CD8-positive, alpha-beta memory T cell (primary cell): ENCODE results near the gene NRN1L. TPM values are rescaled to one million over a fixed set of nuclear protein-coding genes. Genes with fewer than 3 reads are reported as not detected.
"Not testable (repeated sequence)": the region's sequence is repeated elsewhere in the genome, so short reads cannot be mapped to it uniquely, and the experiment has no call there.

ENCODE experiments used
- CTCF ChIA-PET: fragments of 350-600 bp; sonication (Branson Sonifier 250); formaldehyde crosslinking; loops from one replicate; lab custom pipeline; 2021; ENCODE audit warnings: antibody characterized with exemption; lab: Charles Lee
- POLR2A ChIA-PET: fragments of 350-600 bp; sonication (Branson Sonifier 250); formaldehyde crosslinking; loops from one replicate; lab custom pipeline; 2021; ENCODE audit warnings: antibody characterized with exemption; lab: Charles Lee
- DNase-seq, 5 donors: peaks; one replicate each; pipeline versions ENCODE4 v3.0.0 to v3.0.0-alpha.2; 2020 to 2022; ENCODE audit warnings: mixed read lengths in 1 of 5
- H3K27ac ChIP-seq: one replicate; pipeline ENCODE4 v1.7.0; 2013; ENCODE audit warnings: low read depth, mild to moderate bottlenecking, low read length, moderate library complexity
- H3K27me3 ChIP-seq: 2 replicates; pipeline ENCODE4 v1.7.0; 2013; ENCODE audit warnings: low read length, mild to moderate bottlenecking; ENCODE audit not compliant: insufficient read depth, poor library complexity, severe bottlenecking
- H3K36me3 ChIP-seq: 2 replicates; pipeline ENCODE4 v1.7.0; 2013; ENCODE audit warnings: mild to moderate bottlenecking, low read length, moderate library complexity; ENCODE audit not compliant: insufficient read depth
- H3K4me1 ChIP-seq: 2 replicates; pipeline ENCODE4 v1.7.0; 2013; ENCODE audit warnings: mild to moderate bottlenecking, low read length, moderate library complexity; ENCODE audit not compliant: insufficient read depth
- H3K4me3 ChIP-seq: 2 replicates; pipeline ENCODE4 v1.7.0; 2013; ENCODE audit warnings: mild to moderate bottlenecking, low read length
- H3K9me3 ChIP-seq: 2 replicates; pipeline ENCODE4 v1.7.0; 2013; ENCODE audit warnings: mild to moderate bottlenecking, low read length
- H3K27ac Mint-ChIP-seq, 8 donors: one replicate each; pipeline ENCODE4 v1.8.0; 2020 to 2021; ENCODE audit warnings: mixed read lengths in 8 of 8, mild to moderate bottlenecking in 6 of 8, inconsistent platforms in 3 of 8, moderate library complexity in 3 of 8
- H3K27me3 Mint-ChIP-seq, 2 donors: one replicate each; pipeline ENCODE4 v1.8.0; 2020 to 2021; ENCODE audit warnings: mixed read lengths in 2 of 2, mild to moderate bottlenecking in 1 of 2, moderate library complexity in 1 of 2
- H3K36me3 Mint-ChIP-seq, 3 donors: one replicate each; pipeline ENCODE4 v1.8.0; 2020 to 2021; ENCODE audit warnings: mixed read lengths in 3 of 3, inconsistent platforms in 1 of 3, mild to moderate bottlenecking in 1 of 3
- H3K4me1 Mint-ChIP-seq, 3 donors: one replicate each; pipeline ENCODE4 v1.8.0; 2020 to 2021; ENCODE audit warnings: mixed read lengths in 3 of 3, inconsistent platforms in 1 of 3, mild to moderate bottlenecking in 1 of 3
- H3K4me3 Mint-ChIP-seq, 7 donors: one replicate each; pipeline ENCODE4 v1.8.0; 2020 to 2021; ENCODE audit warnings: mixed read lengths in 7 of 7, mild to moderate bottlenecking in 6 of 7, moderate library complexity in 4 of 7, inconsistent platforms in 2 of 7
- H3K9me3 Mint-ChIP-seq, 5 donors: one replicate each; pipeline ENCODE4 v1.8.0; 2020 to 2022; ENCODE audit warnings: mixed read lengths in 5 of 5, mild to moderate bottlenecking in 3 of 5, moderate library complexity in 2 of 5, inconsistent platforms in 1 of 5
- polyA plus RNA-seq: library from polyadenylated mRNA; unstranded; fragments of 300-500 nt; fragmentation: Illumina TruSeq; gene quantifications from one replicate; pipeline ENCODE4 v1.2.3, GENCODE V29; 2021
- total RNA-seq, 2 experiments: library from RNA; stranded (reverse); gene quantifications; one replicate each; pipeline ENCODE4 v1.2.3, GENCODE V29; 2021

Gene NRN1L
- total and polyA plus RNA-seq, 3 experiments from 2014 or later = 0.83 to 0.97 TPM; not detected in 1

DNA sequence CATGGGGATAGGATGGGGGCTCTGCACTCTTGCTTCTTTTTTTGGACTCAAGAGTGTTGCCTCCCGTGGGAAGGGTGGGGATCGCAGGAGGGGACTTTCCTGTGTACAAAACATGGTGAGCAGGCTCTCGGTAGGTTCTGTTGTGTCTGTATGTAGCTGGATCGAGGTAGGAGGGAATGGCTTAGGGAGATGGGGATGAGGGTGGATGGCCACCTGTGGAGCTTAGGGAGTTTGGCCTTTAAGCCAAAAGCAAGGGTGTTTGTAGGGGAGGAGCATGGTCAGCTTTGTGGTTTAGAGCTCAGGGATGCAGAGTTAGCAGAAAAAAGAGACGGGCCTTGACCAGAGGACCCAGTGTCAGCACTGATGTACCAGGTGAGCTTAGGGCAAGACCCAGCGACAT lies 22.8 kb upstream of the NRN1L start:
- H3K4me3 ChIP-seq = no peak overlapping the region
- H3K4me1 ChIP-seq = peaks cover 18% of the 10 kb centered on the region
- ChIA-PET POLR2A (no interaction called here), CTCF (interaction anchor here (0.7 to 3.0 kb wide), 8 partner anchors 12 to 368 kb away, joined by 3 to 16 read pairs (median 3); no protein-coding TSS in a partner anchor)
- peaks cover 22 to 29% (median 26%) of the 10 kb centered on the region in 3 donors for H3K4me1 Mint-ChIP-seq
- H3K27ac Mint-ChIP-seq = peak overlapping the region in 3 of 8 donors; percentile 53 to 78 (median 60)
- H3K27ac ChIP-seq = no peak overlapping the region
- H3K9me3 Mint-ChIP-seq = no peaks in the 10 kb centered on the region
- no peaks in the 10 kb centered on the region for H3K9me3 ChIP-seq
- no peak for DNase-seq
- H3K4me3 Mint-ChIP-seq = no peak overlapping the region
- H3K36me3 ChIP-seq = no peaks in the 10 kb centered on the region
- peaks cover 0 to 36% (median 0%) of the 10 kb centered on the region in 3 donors for H3K36me3 Mint-ChIP-seq
- no peaks in the 10 kb centered on the region for H3K27me3 Mint-ChIP-seq
- no peaks in the 10 kb centered on the region for H3K27me3 ChIP-seq

- no peaks in the 10 kb centered on the region for H3K9me3 ChIP-seq
- POLR2A ChIA-PET = no interaction called here
- H3K4me3 ChIP-seq = no peak overlapping the region
- Mint-ChIP-seq H3K27ac (peak overlapping the region in 3 of 8 donors; percentile 12 to 68 (median 60)), H3K4me1 (peaks cover 11 to 18% (median 16%) of the 10 kb centered on the region in 3 donors), H3K27me3 (no peaks in the 10 kb centered on the region), H3K36me3 (peaks cover 0 to 39% (median 0%) of the 10 kb centered on the region in 3 donors), H3K4me3 (no peak overlapping the region), H3K9me3 (no peaks in the 10 kb centered on the region)
- DNase-seq = no peak
- no peaks in the 10 kb centered on the region for H3K27me3 ChIP-seq
- peaks cover 8% of the 10 kb centered on the region for H3K4me1 ChIP-seq
- peaks cover 4% of the 10 kb centered on the region for H3K36me3 ChIP-seq
- H3K27ac ChIP-seq = no peak overlapping the region
- CTCF ChIA-PET = interaction anchor here (0.7 to 3.0 kb wide), 5 partner anchors 21 to 191 kb away, joined by 3 to 16 read pairs (median 4); no protein-coding TSS in a partner anchor
Observed at GRCh38 chr16:67862623-67863583, 21.8 kb upstream of the NRN1L start.

DNA sequence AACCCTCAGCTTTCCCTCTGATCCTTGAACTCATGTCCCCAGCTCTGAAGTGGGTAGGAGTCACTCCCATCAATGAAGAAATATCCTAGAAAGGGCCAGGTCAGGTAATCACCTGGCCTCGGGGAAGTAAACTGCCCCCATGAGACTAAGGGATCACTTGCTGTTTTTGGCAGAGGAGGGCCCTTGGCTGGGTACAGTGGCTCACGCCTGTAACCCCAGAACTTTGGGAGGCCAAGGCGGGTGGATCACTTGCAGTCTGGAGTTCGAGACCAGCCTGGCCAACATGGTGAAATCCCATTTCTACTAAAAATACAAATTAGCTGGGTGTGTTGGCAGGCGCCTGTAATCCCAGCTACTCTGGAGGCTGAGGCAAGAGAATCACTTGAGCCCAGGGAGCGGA lies 20.6 kb upstream of the NRN1L start:
- H3K4me1 Mint-ChIP-seq, H3K27me3 Mint-ChIP-seq: not testable (repeated sequence)

DNA sequence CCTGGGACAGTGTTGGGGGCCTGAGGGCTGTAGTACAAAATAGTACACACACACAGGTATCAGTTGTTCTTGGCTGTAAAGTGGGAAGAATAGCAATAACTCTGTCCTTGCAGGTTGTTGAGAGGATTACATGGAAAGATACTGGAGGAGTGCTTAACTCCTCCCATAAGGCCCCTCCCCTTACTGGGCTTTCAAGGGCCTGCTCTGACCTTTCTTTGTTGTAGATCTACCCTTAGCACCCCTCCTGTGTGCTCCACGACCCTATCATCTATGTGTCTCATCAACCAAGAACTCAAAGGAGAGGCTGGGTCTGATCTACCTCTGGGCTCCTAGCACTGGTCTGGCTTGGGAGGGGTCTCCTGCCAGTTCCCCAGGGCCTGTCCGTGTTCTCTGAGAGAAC lies 20.1 kb upstream of the NRN1L start:
- Mint-ChIP-seq H3K4me1 (peaks cover 5 to 7% (median 6%) of the 10 kb centered on the region in 3 donors), H3K9me3 (no peaks in the 10 kb centered on the region), H3K27ac (peak overlapping the region in 5 of 8 donors; percentile 13 to 61 (median 23)), H3K4me3 (no peak overlapping the region), H3K36me3 (peaks cover 0 to 49% (median 0%) of the 10 kb centered on the region in 3 donors), H3K27me3 (no peaks in the 10 kb centered on the region)
- ChIA-PET POLR2A (no interaction called here), CTCF (interaction anchor here (1.2 to 1.8 kb wide), 4 partner anchors 23 to 344 kb away, joined by 3 to 5 read pairs (median 4); no protein-coding TSS in a partner anchor)
- no peak overlapping the region for H3K27ac ChIP-seq
- no peaks in the 10 kb centered on the region for H3K9me3 ChIP-seq
- peaks cover 6% of the 10 kb centered on the region for H3K36me3 ChIP-seq
- no peaks in the 10 kb centered on the region for H3K4me1 ChIP-seq
- H3K4me3 ChIP-seq = no peak overlapping the region
- DNase-seq = no peak
- H3K27me3 ChIP-seq = no peaks in the 10 kb centered on the region

More for the DNA sequence above, 20.6 kb upstream of the NRN1L start:
- H3K36me3 Mint-ChIP-seq = peaks cover 0 to 47% (median 0%) of the 10 kb centered on the region in 3 donors
- H3K4me3 ChIP-seq, H3K27me3 ChIP-seq, H3K9me3 Mint-ChIP-seq, H3K4me1 ChIP-seq, DNase-seq, H3K27ac Mint-ChIP-seq, POLR2A ChIA-PET, H3K36me3 ChIP-seq, H3K27ac ChIP-seq, H3K4me3 Mint-ChIP-seq, H3K9me3 ChIP-seq: not testable (repeated sequence)
- CTCF ChIA-PET = interaction anchor here (1.4 to 3.0 kb wide), 2 partner anchors 30 to 47 kb away, joined by 3 to 16 read pairs; no protein-coding TSS in a partner anchor

DNA sequence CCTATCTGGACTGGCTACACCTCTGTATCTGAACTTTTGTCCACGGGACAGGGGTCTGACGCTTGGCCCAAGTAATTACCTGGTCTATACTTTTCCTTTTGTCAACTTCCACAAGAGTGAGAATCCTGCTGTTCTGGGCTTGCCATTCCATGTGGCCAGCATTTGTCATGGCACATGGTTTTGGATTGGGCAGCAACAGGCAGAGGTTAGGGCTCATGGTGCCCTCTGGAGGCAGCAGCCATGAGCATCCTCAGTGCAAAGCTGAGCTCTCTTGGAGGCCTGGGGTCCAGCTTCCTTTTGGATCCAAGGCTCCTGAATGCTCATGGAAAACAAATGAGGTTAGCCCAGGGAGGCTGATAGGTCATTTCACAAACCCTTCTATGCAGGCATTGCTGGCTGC lies 19.4 kb upstream of the NRN1L start:
- peaks cover 0 to 56% (median 2%) of the 10 kb centered on the region in 3 donors for H3K36me3 Mint-ChIP-seq
- peak overlapping the region in 1 of 8 donors; percentile 38 for H3K27ac Mint-ChIP-seq
- Histone ChIP-seq H3K36me3 (peaks cover 6% of the 10 kb centered on the region), H3K4me1 (no peaks in the 10 kb centered on the region), H3K9me3 (no peaks in the 10 kb centered on the region), H3K27ac (no peak overlapping the region), H3K4me3 (no peak overlapping the region), H3K27me3 (no peaks in the 10 kb centered on the region)
- CTCF ChIA-PET = interaction anchor here (0.8 to 1.8 kb wide), 5 partner anchors 24 to 344 kb away, joined by 3 to 5 read pairs (median 4); no protein-coding TSS in a partner anchor
- no peaks in the 10 kb centered on the region for H3K9me3 Mint-ChIP-seq
- POLR2A ChIA-PET = no interaction called here
- H3K27me3 Mint-ChIP-seq = no peaks in the 10 kb centered on the region
- no peak for DNase-seq
- H3K4me3 Mint-ChIP-seq = no peak overlapping the region
- peaks cover 5 to 7% (median 6%) of the 10 kb centered on the region in 3 donors for H3K4me1 Mint-ChIP-seq

- H3K36me3 ChIP-seq = peaks cover 6% of the 10 kb centered on the region
- peaks cover 7% of the 10 kb centered on the region for H3K4me1 ChIP-seq
- no peaks in the 10 kb centered on the region for H3K9me3 ChIP-seq
- Mint-ChIP-seq H3K4me1 (peaks cover 9 to 10% (median 9%) of the 10 kb centered on the region in 3 donors), H3K27me3 (no peaks in the 10 kb centered on the region), H3K36me3 (peaks cover 0 to 53% (median 7%) of the 10 kb centered on the region in 3 donors), H3K9me3 (no peaks in the 10 kb centered on the region), H3K27ac (peak overlapping the region in 1 of 8 donors; percentile 23), H3K4me3 (no peak overlapping the region)
- POLR2A ChIA-PET = no interaction called here
- H3K4me3 ChIP-seq = no peak overlapping the region
- DNase-seq = no peak
- CTCF ChIA-PET = interaction anchor here (0.8 to 2.4 kb wide), 2 partner anchors 15 to 53 kb away, joined by 3 to 5 read pairs; no protein-coding TSS in a partner anchor
- H3K27ac ChIP-seq = no peak overlapping the region
- no peaks in the 10 kb centered on the region for H3K27me3 ChIP-seq
Observed at GRCh38 chr16:67868290-67868689, 16.4 kb upstream of the NRN1L start.

- ChIA-PET POLR2A (interaction anchor here (0.6 kb wide), 1 partner anchor 16 kb away, joined by 3 read pairs; no protein-coding TSS in a partner anchor), CTCF (interaction anchor here (1.7 kb wide), 1 partner anchor 14 kb away, joined by 5 read pairs; no protein-coding TSS in a partner anchor)
- Mint-ChIP-seq H3K27ac (peak overlapping the region in 1 of 8 donors; percentile 74), H3K27me3 (no peaks in the 10 kb centered on the region), H3K9me3 (no peaks in the 10 kb centered on the region), H3K36me3 (peaks cover 0 to 59% (median 7%) of the 10 kb centered on the region in 3 donors), H3K4me3 (no peak overlapping the region), H3K4me1 (peaks cover 19 to 24% (median 23%) of the 10 kb centered on the region in 3 donors)
- no peak for DNase-seq
- peaks cover 6% of the 10 kb centered on the region for H3K36me3 ChIP-seq
- peaks cover 19% of the 10 kb centered on the region for H3K4me1 ChIP-seq
- no peaks in the 10 kb centered on the region for H3K9me3 ChIP-seq
- no peak overlapping the region for H3K27ac ChIP-seq
- H3K27me3 ChIP-seq = no peaks in the 10 kb centered on the region
- no peak overlapping the region for H3K4me3 ChIP-seq
Observed at GRCh38 chr16:67869653-67870052, 15.0 kb upstream of the NRN1L start.
